HepG2 (cell line): ENCODE results near the gene RSRC2. TPM values are rescaled to one million over a fixed set of nuclear protein-coding genes. Genes with fewer than 3 reads are reported as not detected.

ENCODE experiments used
- BCLAF1 ChIP-seq: fragments of 450-650 bp; IDR thresholded peaks from 2 replicates; pipeline ENCODE4 v1.6.1; 2017; ENCODE audit warnings: mild to moderate bottlenecking
- ETV5 ChIP-seq: IDR thresholded peaks from 2 replicates; pipeline ENCODE4 v1.6.1; 2018; ENCODE audit warnings: missing biosample characterization, missing genetic modification reagents, inconsistent platforms, borderline replicate concordance
- FOXM1 ChIP-seq: sonication (generic); formaldehyde crosslinking; IDR thresholded peaks from 2 replicates; pipeline ENCODE4 v1.5.0; 2020; ENCODE audit warnings: missing genetic modification reagents
- MBNL3 ChIP-seq: fragments of 250-450 bp; sonication (Bioruptor Pico); conservative IDR thresholded peaks from 2 replicates; pipeline ENCODE4 v1.8.0; 2022; ENCODE audit warnings: mild to moderate bottlenecking, inconsistent platforms
- NFE2 ChIP-seq: sonication (generic); formaldehyde crosslinking; IDR thresholded peaks from 2 replicates; pipeline ENCODE4 v1.4.0; 2020; ENCODE audit warnings: missing genetic modification reagents
- ONECUT2 ChIP-seq: sonication (generic); formaldehyde crosslinking; IDR thresholded peaks from 2 replicates; pipeline ENCODE4 v1.4.0; 2020; ENCODE audit warnings: missing genetic modification reagents
- RFXAP ChIP-seq: sonication (generic); formaldehyde crosslinking; IDR thresholded peaks from 2 replicates; pipeline ENCODE4 v1.4.0; 2020; ENCODE audit warnings: missing genetic modification reagents, borderline replicate concordance
- TOE1 ChIP-seq: sonication (generic); formaldehyde crosslinking; IDR thresholded peaks from 2 replicates; pipeline ENCODE4 v1.4.0; 2020; ENCODE audit warnings: mild to moderate bottlenecking, missing genetic modification reagents
- ZBTB4 ChIP-seq: sonication (generic); formaldehyde crosslinking; IDR thresholded peaks from 2 replicates; pipeline ENCODE4 v1.4.0; 2020; ENCODE audit warnings: missing genetic modification reagents, mild to moderate bottlenecking, borderline replicate concordance
- ZNF335 ChIP-seq: sonication (generic); formaldehyde crosslinking; IDR thresholded peaks from 2 replicates; pipeline ENCODE4 v1.4.0; 2020; ENCODE audit warnings: missing genetic modification reagents
- ZNF451 ChIP-seq: sonication (generic); formaldehyde crosslinking; IDR thresholded peaks from 2 replicates; pipeline ENCODE4 v1.5.0; 2020; ENCODE audit warnings: mild to moderate bottlenecking, missing genetic modification reagents
- ZNF615 ChIP-seq: sonication (generic); formaldehyde crosslinking; IDR thresholded peaks from 2 replicates; pipeline ENCODE4 v1.5.0; 2020; ENCODE audit warnings: mild to moderate bottlenecking, missing genetic modification reagents, borderline replicate concordance
- ZNF788 ChIP-seq: sonication (generic); formaldehyde crosslinking; IDR thresholded peaks from 2 replicates; pipeline ENCODE4 v1.5.0; 2020; ENCODE audit warnings: mild to moderate bottlenecking, missing genetic modification reagents, borderline replicate concordance
- ZNF839 ChIP-seq: sonication (generic); formaldehyde crosslinking; IDR thresholded peaks from 2 replicates; pipeline ENCODE4 v1.4.0; 2020; ENCODE audit warnings: missing genetic modification reagents, mild to moderate bottlenecking, borderline replicate concordance
- polyA plus RNA-seq, 8 experiments: library from polyadenylated mRNA; depleted of rRNA in 3 of 8; stranded (reverse) in 7 of 8; unstranded in 1 of 8; fragments of >200 nt; fragmentation: Illumina TruSeq in 4 of 8; extraction: Trizol in 4 of 8; gene quantifications; 2 replicates each; pipeline versions ENCODE4 v1.2.1 to v1.2.3, GENCODE V29; 2011 to 2016; ENCODE audit warnings: low read depth in 4 of 8, missing spikeins in 1 of 8, mixed read lengths in 1 of 8; ENCODE audit not compliant: insufficient read depth in 1 of 8
- total RNA-seq, 5 experiments: library from RNA; depleted of rRNA; stranded (reverse); fragments of >200 nt; fragmentation: Illumina TruSeq; extraction: Trizol; gene quantifications; 2 replicates each; pipeline ENCODE4 v1.2.3, GENCODE V29; 2016; ENCODE audit warnings: low read depth in 1 of 5
- TF ChIP-seq, protein P1 (sequence below): sonication (generic); formaldehyde crosslinking; IDR thresholded peaks from 2 replicates; pipeline ENCODE4 v1.8.0; 2022; ENCODE audit warnings: missing genetic modification reagents, mild to moderate bottlenecking, borderline replicate concordance
- TF ChIP-seq, protein P2 (sequence below): sonication (generic); formaldehyde crosslinking; IDR thresholded peaks from 2 replicates; pipeline ENCODE4 v1.4.0; 2020; ENCODE audit warnings: missing genetic modification reagents
- TF ChIP-seq, protein P3 (sequence below): sonication (generic); formaldehyde crosslinking; IDR thresholded peaks from 2 replicates; pipeline ENCODE4 v1.4.0; 2020; ENCODE audit warnings: missing genetic modification reagents, borderline replicate concordance

RSRC2 gene
- total and polyA plus RNA-seq, 2 of the 13 experiments (the other 11 are each of a cell fraction or from before 2014, with no cell fraction given), result 31.4 to 77.8 TPM

- TF ChIP-seq ZBTB4 (CRISPR knock-in tag), result no peak
- TF ChIP-seq MBNL3 (CRISPR knock-in tag), result no peak
- TF ChIP-seq ETV5 (CRISPR knock-in tag), result no peak
- no peak for TF ChIP-seq BCLAF1
- no peak for TF ChIP-seq ZNF788 (CRISPR knock-in tag)
- TF ChIP-seq ZNF335 (CRISPR knock-in tag), result no peak
- no peak for TF ChIP-seq TOE1 (CRISPR knock-in tag)
- TF ChIP-seq NFE2, result no peak
- TF ChIP-seq ZNF839, result no peak
- TF ChIP-seq ZNF615 (CRISPR knock-in tag), result no peak
- TF ChIP-seq RFXAP (CRISPR knock-in tag), result peak; percentile 48; the same call in 1 of the 2 replicates
- TF ChIP-seq, protein P1, sequence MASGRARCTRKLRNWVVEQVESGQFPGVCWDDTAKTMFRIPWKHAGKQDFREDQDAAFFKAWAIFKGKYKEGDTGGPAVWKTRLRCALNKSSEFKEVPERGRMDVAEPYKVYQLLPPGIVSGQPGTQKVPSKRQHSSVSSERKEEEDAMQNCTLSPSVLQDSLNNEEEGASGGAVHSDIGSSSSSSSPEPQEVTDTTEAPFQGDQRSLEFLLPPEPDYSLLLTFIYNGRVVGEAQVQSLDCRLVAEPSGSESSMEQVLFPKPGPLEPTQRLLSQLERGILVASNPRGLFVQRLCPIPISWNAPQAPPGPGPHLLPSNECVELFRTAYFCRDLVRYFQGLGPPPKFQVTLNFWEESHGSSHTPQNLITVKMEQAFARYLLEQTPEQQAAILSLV, result no peak
- TF ChIP-seq ZNF451 (CRISPR knock-in tag), result no peak
- no peak for TF ChIP-seq FOXM1
- TF ChIP-seq, protein P2, sequence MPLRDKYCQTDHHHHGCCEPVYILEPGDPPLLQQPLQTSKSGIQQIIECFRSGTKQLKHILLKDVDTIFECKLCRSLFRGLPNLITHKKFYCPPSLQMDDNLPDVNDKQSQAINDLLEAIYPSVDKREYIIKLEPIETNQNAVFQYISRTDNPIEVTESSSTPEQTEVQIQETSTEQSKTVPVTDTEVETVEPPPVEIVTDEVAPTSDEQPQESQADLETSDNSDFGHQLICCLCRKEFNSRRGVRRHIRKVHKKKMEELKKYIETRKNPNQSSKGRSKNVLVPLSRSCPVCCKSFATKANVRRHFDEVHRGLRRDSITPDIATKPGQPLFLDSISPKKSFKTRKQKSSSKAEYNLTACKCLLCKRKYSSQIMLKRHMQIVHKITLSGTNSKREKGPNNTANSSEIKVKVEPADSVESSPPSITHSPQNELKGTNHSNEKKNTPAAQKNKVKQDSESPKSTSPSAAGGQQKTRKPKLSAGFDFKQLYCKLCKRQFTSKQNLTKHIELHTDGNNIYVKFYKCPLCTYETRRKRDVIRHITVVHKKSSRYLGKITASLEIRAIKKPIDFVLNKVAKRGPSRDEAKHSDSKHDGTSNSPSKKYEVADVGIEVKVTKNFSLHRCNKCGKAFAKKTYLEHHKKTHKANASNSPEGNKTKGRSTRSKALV (CRISPR knock-in tag), result 0 out of 2 replicates have a peak, but pooled peaks have one; percentile 40
- TF ChIP-seq ONECUT2 (CRISPR knock-in tag), result no peak
- TF ChIP-seq, protein P3, sequence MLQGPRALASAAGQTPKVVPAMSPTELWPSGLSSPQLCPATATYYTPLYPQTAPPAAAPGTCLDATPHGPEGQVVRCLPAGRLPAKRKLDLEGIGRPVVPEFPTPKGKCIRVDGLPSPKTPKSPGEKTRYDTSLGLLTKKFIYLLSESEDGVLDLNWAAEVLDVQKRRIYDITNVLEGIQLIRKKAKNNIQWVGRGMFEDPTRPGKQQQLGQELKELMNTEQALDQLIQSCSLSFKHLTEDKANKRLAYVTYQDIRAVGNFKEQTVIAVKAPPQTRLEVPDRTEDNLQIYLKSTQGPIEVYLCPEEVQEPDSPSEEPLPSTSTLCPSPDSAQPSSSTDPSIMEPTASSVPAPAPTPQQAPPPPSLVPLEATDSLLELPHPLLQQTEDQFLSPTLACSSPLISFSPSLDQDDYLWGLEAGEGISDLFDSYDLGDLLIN (CRISPR knock-in tag), result no peak
Observed at GRCh38 chr12:122491991-122492390, 34.7 kb downstream of the RSRC2 start (continued).
